ENCODE data around the gene ITPR1. TPM values are rescaled to one million over a fixed set of nuclear protein-coding genes. Genes with fewer than 3 reads are reported as not detected.

ITPR1 gene
- total and polyA plus RNA-seq, 2 of the 4 experiments (the other 2 are of a cell fraction) = 1.8 to 5.7 TPM

DNA sequence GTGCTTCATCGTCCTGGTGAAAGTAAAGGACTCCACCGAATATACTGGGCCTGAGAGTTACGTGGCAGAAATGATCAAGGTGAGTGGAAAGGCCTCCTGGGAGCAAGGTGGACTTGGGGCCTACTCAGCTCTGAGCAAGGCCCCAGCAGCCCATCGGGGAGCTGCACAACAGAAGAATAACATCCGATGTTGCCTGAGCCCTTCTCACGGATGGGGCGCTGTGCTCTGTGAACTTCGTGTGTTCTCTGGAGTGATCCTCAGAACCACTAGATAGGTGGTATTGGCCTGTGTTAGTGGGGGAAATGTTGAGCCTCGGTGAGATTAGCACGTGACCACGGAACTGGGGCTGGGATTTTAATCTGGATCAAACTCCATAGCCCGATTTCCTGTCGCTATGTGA, 325.0 kb downstream of the ITPR1 start:
- H4K20me1 ChIP-seq (ENCODE audit: insufficient read depth, low read length) = no peaks in the 10 kb centered on the region
- no peak overlapping the region for H2BK120ac ChIP-seq (ENCODE audit: low read depth, low read length)
- no peak overlapping the region for H2BK15ac ChIP-seq (ENCODE audit: low read depth, low read length)
- no peak overlapping the region for H3K4me2 ChIP-seq (ENCODE audit: low read depth, low read length)
- H4K8ac ChIP-seq (ENCODE audit: low read depth in 2 of 2, low read length in 2 of 2) = no peak overlapping the region
- H3K36me3 ChIP-seq (ENCODE audit: control insufficient read depth, insufficient read depth, low read length) = peaks cover 6% of the 10 kb centered on the region; the same call in 1 of the 2 replicates
- H3K23ac ChIP-seq (ENCODE audit: low read depth, low read length) = no peak overlapping the region
- H2AK9ac ChIP-seq (replicated peaks; ENCODE audit: low read depth, low read length, poor library complexity) = no peak overlapping the region
- H3K79me1 ChIP-seq (ENCODE audit: low read depth in 1 of 2, low read length in 2 of 2) = no peaks in the 10 kb centered on the region
- no peak overlapping the region for H2AK5ac ChIP-seq (ENCODE audit: low read depth, low read length)
- no peak overlapping the region for H3K56ac ChIP-seq (ENCODE audit: extremely low read depth, insufficient read depth, low read length)
- H3K18ac ChIP-seq (ENCODE audit: low read depth, low read length) = no peak overlapping the region
- H3K4me3 ChIP-seq (ENCODE audit: insufficient read depth, low read depth, low read length) = no peak overlapping the region
- WGBS, 2 experiments (ENCODE audit: extremely low coverage in 2 of 2, insufficient read length in 1 of 2) = 98% methylated on average over 8 of the region's 13 CpGs; no CpG with 5 or more reads in 1 of the 2 experiments
- H3K27ac ChIP-seq (ENCODE audit: insufficient read depth, low read length) = no peak overlapping the region
- no peaks in the 10 kb centered on the region for H3K4me1 ChIP-seq (ENCODE audit: control insufficient read depth, insufficient read depth, low read length)
- ChIA-PET POLR2A (ENCODE audit: unreplicated experiment) (no interaction called here), CTCF (no interaction called here)
- no peak overlapping the region for H3K9ac ChIP-seq (ENCODE audit: low read depth, low read length)
- H2BK5ac ChIP-seq (ENCODE audit: low read depth, low read length, poor library complexity, severe bottlenecking) = no peak overlapping the region
- no peaks in the 10 kb centered on the region; the same call in none of the 2 replicates for H3K9me3 ChIP-seq (ENCODE audit: control insufficient read depth, insufficient read depth, low read length)
- in situ Hi-C loops (cut with MboI; ENCODE audit: low sequenced_read_pairs) (no loop called here), dilution Hi-C loops (cut with HindIII; ENCODE audit: low sequenced_read_pairs, unreplicated experiment) (no loop called here), intact Hi-C loops (cut with micrococcal nuclease) (no loop called here)
- no peaks in the 10 kb centered on the region for H3K9me1 ChIP-seq (ENCODE audit: insufficient read depth, low read length)
- no peak overlapping the region for H2BK20ac ChIP-seq (ENCODE audit: low read depth, low read length)
- no peak overlapping the region for H4K5ac ChIP-seq (ENCODE audit: low read depth, low read length)
- no peaks in the 10 kb centered on the region for H3K27me3 ChIP-seq (ENCODE audit: control insufficient read depth, insufficient read depth, low read length)
- no TSS peak for BruUV-seq (replicated peaks)
- no peak for DNase-seq
- no peak overlapping the region for H2AFZ ChIP-seq (replicated peaks; ENCODE audit: low read length, poor library complexity)
- H4K91ac ChIP-seq (ENCODE audit: insufficient read depth, low read depth, low read length) = no peak overlapping the region
- no peak overlapping the region for H3K14ac ChIP-seq (replicated peaks; ENCODE audit: low read depth, low read length)
- no peak for ATAC-seq (ENCODE audit: low read depth)
- TF ChIP-seq CEBPB (IDR thresholded peaks at IDR 0.05; ENCODE audit: low read depth, low read length) = no peak
- no peak for TF ChIP-seq NFE2L2 (IDR thresholded peaks at IDR 0.05; ENCODE audit: low read depth, low read length)
- TF ChIP-seq, protein P1, sequence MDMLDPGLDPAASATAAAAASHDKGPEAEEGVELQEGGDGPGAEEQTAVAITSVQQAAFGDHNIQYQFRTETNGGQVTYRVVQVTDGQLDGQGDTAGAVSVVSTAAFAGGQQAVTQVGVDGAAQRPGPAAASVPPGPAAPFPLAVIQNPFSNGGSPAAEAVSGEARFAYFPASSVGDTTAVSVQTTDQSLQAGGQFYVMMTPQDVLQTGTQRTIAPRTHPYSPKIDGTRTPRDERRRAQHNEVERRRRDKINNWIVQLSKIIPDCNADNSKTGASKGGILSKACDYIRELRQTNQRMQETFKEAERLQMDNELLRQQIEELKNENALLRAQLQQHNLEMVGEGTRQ (IDR thresholded peaks at IDR 0.05; ENCODE audit: low read depth, low read length) = no peak
- no peak for TF ChIP-seq BHLHE40 (IDR thresholded peaks at IDR 0.05; ENCODE audit: low read depth, low read length)
- TF ChIP-seq CHD1 (IDR thresholded peaks at IDR 0.05; ENCODE audit: low read depth, low read length) = no peak
- TF ChIP-seq POLR2A (IDR thresholded peaks at IDR 0.05; ENCODE audit: low read depth, low read length) = no peak
- TF ChIP-seq MAFK (IDR thresholded peaks at IDR 0.05; ENCODE audit: low read depth, low read length) = no peak
- TF ChIP-seq RCOR1 (IDR thresholded peaks at IDR 0.05; ENCODE audit: insufficient replicate concordance, low read length) = no peak
- TF ChIP-seq SMC3 (IDR thresholded peaks at IDR 0.05; ENCODE audit: low read depth, low read length) = no peak
- no peak for TF ChIP-seq ELK1 (IDR thresholded peaks at IDR 0.05; ENCODE audit: borderline replicate concordance, low read depth, low read length)
- no peak for TF ChIP-seq RAD21 (IDR thresholded peaks at IDR 0.05; ENCODE audit: low read length)
- no peak for TF ChIP-seq MXI1 (IDR thresholded peaks at IDR 0.05; ENCODE audit: borderline replicate concordance, low read depth, low read length)
- TF ChIP-seq RFX5 (IDR thresholded peaks at IDR 0.05; ENCODE audit: low read depth, low read length) = no peak
- no peak for TF ChIP-seq MAZ (IDR thresholded peaks at IDR 0.05; ENCODE audit: borderline replicate concordance, low read depth, low read length)
- no peak for TF ChIP-seq CTCF (conservative IDR thresholded peaks at IDR 0.05; ENCODE audit: low read depth, low read length)
- no peak for TF ChIP-seq FOS (IDR thresholded peaks at IDR 0.05; ENCODE audit: low read depth, low read length)
- no peak overlapping the region for H3K4ac ChIP-seq (ENCODE audit: low read depth, low read length)
